GM12878 (cell line): ENCODE results near the gene TRHDE. TPM values are rescaled to one million over a fixed set of nuclear protein-coding genes. Genes with fewer than 3 reads are reported as not detected.

Experiments
- ATAC-seq: fragments of 200-7000 bp; cut with Tn5 transposase; 3 replicates; pipeline ENCODE4 v1.9.1; 2020; ENCODE audit warnings: mild to moderate bottlenecking, moderate library complexity
- BruUV-seq: library from RNA; stranded (reverse); fragments of 400-500 nt; replicated peaks from 2 replicates; lab custom pipeline; 2021; lab: Mats Ljungman, UMichigan
- CTCF ChIA-PET: fragments of 300-600 bp; sonication (Branson Sonifier 250); formaldehyde crosslinking; extraction: SDS; loops from one replicate; lab custom pipeline; 2021; ENCODE audit warnings: inconsistent platforms; lab: Yijun Ruan, JAX
- POLR2A ChIA-PET: fragments of 350-600 bp; formaldehyde crosslinking; extraction: SDS; loops from one replicate; lab custom pipeline; 2021; ENCODE audit warnings: inconsistent platforms; lab: Charles Lee
- RAD21 ChIA-PET: fragments of 300-600 bp; sonication (Branson Sonifier 250); formaldehyde crosslinking; loops from one replicate; lab custom pipeline; 2023; ENCODE audit warnings: antibody characterized with exemption; ENCODE audit not compliant: unreplicated experiment; lab: Charles Lee
- SMC1A ChIA-PET: fragments of 300-600 bp; sonication (Branson Sonifier 250); formaldehyde crosslinking; loops from one replicate; lab custom pipeline; 2023; ENCODE audit not compliant: unreplicated experiment, uncharacterized antibody; lab: Charles Lee
- DNase-seq: peaks from one replicate; pipeline ENCODE4 v3.0.0-alpha.2; 2011; ENCODE audit warnings: low read depth, low spot score
- FAIRE-seq: peaks from 3 replicates; lab custom pipeline; 2011; peaks lifted over from hg19 to GRCh38; lab: Jason Lieb, UNC
- H2AFZ ChIP-seq: 2 replicates; pipeline ENCODE4 v1.6.0; 2011; ENCODE audit warnings: low read depth, low read length, control low read depth; ENCODE audit not compliant: control insufficient read depth
- H3K27ac ChIP-seq: 2 replicates; pipeline ENCODE4 v1.5.1; 2011; ENCODE audit warnings: control low read depth; ENCODE audit not compliant: control insufficient read depth, insufficient read depth
- H3K27me3 ChIP-seq, 2 experiments: replicated peaks in 1 of 2; 2 replicates each; pipeline versions ENCODE4 v1.6.0 to v1.6.1; 2011; ENCODE audit warnings: low read length in 1 of 2; ENCODE audit not compliant: control insufficient read depth in 2 of 2, insufficient read depth in 2 of 2
- H3K36me3 ChIP-seq, 2 experiments: 2 replicates each; pipeline ENCODE4 v1.5.1; 2011; ENCODE audit warnings: low read length in 1 of 2; ENCODE audit not compliant: control insufficient read depth in 2 of 2, insufficient read depth in 2 of 2
- H3K4me1 ChIP-seq: 2 replicates; pipeline ENCODE4 v1.6.1; 2011; ENCODE audit warnings: mild to moderate bottlenecking, low read length, moderate library complexity, mixed read lengths; ENCODE audit not compliant: control insufficient read depth, insufficient read depth
- H3K4me2 ChIP-seq: 2 replicates; pipeline ENCODE4 v1.6.0; 2011; ENCODE audit warnings: control low read depth; ENCODE audit not compliant: control insufficient read depth, insufficient read depth
- H3K4me3 ChIP-seq: fragments of 200-600 bp; sonication (generic); 2 replicates; pipeline ENCODE4 v1.5.1; 2016
- H3K79me2 ChIP-seq: 2 replicates; pipeline ENCODE4 v1.6.0; 2011; ENCODE audit warnings: low read length; ENCODE audit not compliant: control insufficient read depth, insufficient read depth
- H3K9ac ChIP-seq: 2 replicates; pipeline ENCODE4 v1.8.0; 2011; ENCODE audit warnings: low read length, control low read depth, mixed read lengths; ENCODE audit not compliant: control insufficient read depth, insufficient read depth
- H3K9me3 ChIP-seq: replicated peaks from 3 replicates; pipeline ENCODE4 v1.5.1; 2011; ENCODE audit warnings: mild to moderate bottlenecking, low read length; ENCODE audit not compliant: control insufficient read depth, insufficient read depth
- H4K20me1 ChIP-seq: 2 replicates; pipeline ENCODE4 v1.6.0; 2011; ENCODE audit not compliant: control insufficient read depth, insufficient read depth
- CHD1 ChIP-seq: IDR thresholded peaks from 2 replicates; pipeline ENCODE4 v1.6.1; 2012; ENCODE audit warnings: low read depth, low read length, improper control_type of control experiment
- EZH2 ChIP-seq: IDR thresholded peaks from 2 replicates; pipeline ENCODE4 v1.6.1; 2012; ENCODE audit warnings: low read depth, mild to moderate bottlenecking, control low read depth, inconsistent platforms, low read length, borderline replicate concordance; ENCODE audit not compliant: control insufficient read depth
- FOXM1 ChIP-seq: IDR thresholded peaks from 2 replicates; pipeline ENCODE4 v1.6.1; 2012; ENCODE audit warnings: low read depth, mild to moderate bottlenecking, inconsistent platforms, low read length, moderate library complexity
- NFIC ChIP-seq: IDR thresholded peaks from 2 replicates; pipeline ENCODE4 v1.6.1; 2012; ENCODE audit warnings: low read depth, mild to moderate bottlenecking, inconsistent platforms, low read length, moderate library complexity
- PAX8 ChIP-seq: fragments of 450-650 bp; IDR thresholded peaks from 2 replicates; pipeline ENCODE4 v1.6.1; 2017; ENCODE audit warnings: mild to moderate bottlenecking, moderate library complexity
- POLR2AphosphoS5 ChIP-seq: IDR thresholded peaks from 2 replicates; pipeline ENCODE4 v1.6.1; 2011; ENCODE audit warnings: mild to moderate bottlenecking, low read length, inconsistent platforms
- RB1 ChIP-seq: fragments of 450-650 bp; formaldehyde crosslinking; IDR thresholded peaks from 2 replicates; pipeline ENCODE4 v1.6.1; 2017; ENCODE audit warnings: mild to moderate bottlenecking, borderline replicate concordance
- SMAD5 ChIP-seq: IDR thresholded peaks from 2 replicates; pipeline ENCODE4 v1.6.1; 2016; ENCODE audit warnings: antibody characterized with exemption, low read depth
- SP1 ChIP-seq: IDR thresholded peaks from one replicate; pipeline ENCODE4 v1.6.1; 2011; ENCODE audit warnings: low read depth, low read length
- SRF ChIP-seq, 2 experiments: IDR thresholded peaks; 2 replicates each; pipeline ENCODE4 v1.6.1; 2011; ENCODE audit warnings: low read depth in 2 of 2, low read length in 2 of 2, mild to moderate bottlenecking in 1 of 2, moderate library complexity in 1 of 2
- STAT3 ChIP-seq: IDR thresholded peaks from 2 replicates; pipeline ENCODE4 v1.6.1; 2011; ENCODE audit warnings: low read depth, low read length, improper control_type of control experiment
- ZNF217 ChIP-seq: fragments of 450-650 bp; IDR thresholded peaks from 2 replicates; pipeline ENCODE4 v1.6.1; 2017; ENCODE audit warnings: antibody characterized with exemption, mild to moderate bottlenecking
- ZNF24 ChIP-seq: fragments of 450-650 bp; IDR thresholded peaks from 2 replicates; pipeline ENCODE4 v1.6.1; 2017; ENCODE audit warnings: antibody characterized with exemption, mild to moderate bottlenecking
- ZNF622 ChIP-seq: fragments of 450-650 bp; IDR thresholded peaks from 2 replicates; pipeline ENCODE4 v1.6.1; 2017; ENCODE audit warnings: mild to moderate bottlenecking, inconsistent platforms
- WGBS: methylation state at CpG from one replicate; pipeline ENCODE4 v1.1.6; 2016; ENCODE audit warnings: low lambda C conversion rate; ENCODE audit not compliant: insufficient replicate concordance, insufficient coverage; ENCODE audit errors: missing lambda C conversion rate; 5-methylcytosine and 5-hydroxymethylcytosine counted together
- in situ Hi-C: fragments of 300-500 bp; cut with MboI; formaldehyde crosslinking; loops from 9 replicates; pipeline ENCODE4 v1.14.3; 2018; ENCODE audit warnings: mixed read lengths
- intact Hi-C: fragments of 100-400 bp; cut with micrococcal nuclease; formaldehyde crosslinking; loops from one replicate; pipeline ENCODE4 v1.14.2; 2022; ENCODE audit not compliant: unreplicated experiment
- polyA plus RNA-seq, 11 experiments: library from polyadenylated mRNA; depleted of rRNA in 4 of 11; unstranded in 6 of 11; stranded (reverse) in 5 of 11; fragments of >200 nt; fragmentation: Nextera tagmentation in 4 of 11; fragmentation: Illumina TruSeq in 1 of 11; extraction: Ambion mirVana in 4 of 11; extraction: Trizol in 1 of 11; gene quantifications; 1 replicate in 1 of 11; 2 replicates in 10 of 11; pipeline versions ENCODE4 v1.2.1 to v1.2.3, GENCODE V29; 2011 to 2016; ENCODE audit warnings: inconsistent platforms in 2 of 11, missing spikeins in 2 of 11, low read depth in 1 of 11
- total RNA-seq, 4 experiments: library from RNA; depleted of rRNA in 3 of 4; stranded (reverse); fragments of >200 nt in 3 of 4; fragmentation: Illumina TruSeq in 1 of 4; extraction: Trizol in 1 of 4; gene quantifications; 2 replicates each; pipeline versions ENCODE4 v1.2.1 to v1.2.3, GENCODE V29; 2013 to 2021
- TF ChIP-seq, protein P1 (sequence below): fragments of 450-650 bp; IDR thresholded peaks from 2 replicates; pipeline ENCODE4 v1.6.1; 2016; ENCODE audit warnings: mild to moderate bottlenecking
- TF ChIP-seq, protein P2 (sequence below): fragments of 450-650 bp; IDR thresholded peaks from 2 replicates; pipeline ENCODE4 v1.6.1; 2016; ENCODE audit warnings: mild to moderate bottlenecking, moderate library complexity, borderline replicate concordance
- TF ChIP-seq, protein P3 (sequence below): IDR thresholded peaks from 2 replicates; pipeline ENCODE4 v1.6.1; 2012; ENCODE audit warnings: low read depth, low read length, improper control_type of control experiment

The TRHDE gene
- total and polyA plus RNA-seq, 10 of the 15 experiments (the other 5 are each of a cell fraction or from before 2014, with no cell fraction given): not detected

DNA sequence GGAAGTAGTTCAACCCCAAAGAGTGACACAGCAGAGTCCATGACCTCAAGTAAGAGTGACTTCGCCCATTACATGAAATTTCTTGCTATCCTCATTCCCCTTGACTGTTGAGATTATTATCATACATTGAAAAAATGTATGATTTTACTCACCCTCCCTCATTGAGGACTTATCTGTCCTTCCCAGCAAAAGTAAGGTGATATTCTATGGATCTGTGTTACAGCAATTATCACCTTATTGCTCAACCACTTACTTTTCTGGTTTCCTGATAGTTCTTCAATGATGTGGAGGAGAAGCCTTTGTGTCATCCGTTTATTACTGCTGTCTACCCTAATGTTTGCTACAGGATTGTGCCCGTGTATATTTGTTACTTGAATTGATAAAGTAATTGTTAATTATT lies 306.2 kb downstream of the TRHDE start:
- BruUV-seq: no TSS peak
- CTCF ChIA-PET: no interaction called here
- Histone ChIP-seq H3K27ac (no peak overlapping the region), H2AFZ (no peak overlapping the region), H3K9ac (no peak overlapping the region), H3K27me3 (no peaks in the 10 kb centered on the region), H3K36me3 (no peaks in the 10 kb centered on the region), H3K4me2 (no peak overlapping the region), H3K4me3 (no peak overlapping the region), H3K9me3 (no peaks in the 10 kb centered on the region), H3K4me1 (no peaks in the 10 kb centered on the region), H3K79me2 (no peaks in the 10 kb centered on the region), H4K20me1 (no peaks in the 10 kb centered on the region)
- 0% methylated on average over 3 of the region's 3 CpGs for WGBS
- SMC1A ChIA-PET: no interaction called here
- intact Hi-C loops: no loop called here
- in situ Hi-C loops: no loop called here
- FAIRE-seq (no peak), DNase-seq (no peak), ATAC-seq (no peak)
- RAD21 ChIA-PET: no interaction called here
- POLR2A ChIA-PET: no interaction called here
- TF ChIP-seq, protein P1, sequence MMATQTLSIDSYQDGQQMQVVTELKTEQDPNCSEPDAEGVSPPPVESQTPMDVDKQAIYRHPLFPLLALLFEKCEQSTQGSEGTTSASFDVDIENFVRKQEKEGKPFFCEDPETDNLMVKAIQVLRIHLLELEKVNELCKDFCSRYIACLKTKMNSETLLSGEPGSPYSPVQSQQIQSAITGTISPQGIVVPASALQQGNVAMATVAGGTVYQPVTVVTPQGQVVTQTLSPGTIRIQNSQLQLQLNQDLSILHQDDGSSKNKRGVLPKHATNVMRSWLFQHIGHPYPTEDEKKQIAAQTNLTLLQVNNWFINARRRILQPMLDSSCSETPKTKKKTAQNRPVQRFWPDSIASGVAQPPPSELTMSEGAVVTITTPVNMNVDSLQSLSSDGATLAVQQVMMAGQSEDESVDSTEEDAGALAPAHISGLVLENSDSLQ: no peak
- TF ChIP-seq ZNF217 (no peak), SP1 (no peak), ZNF622 (no peak), NFIC (no peak), EZH2 (no peak), SRF (IDR thresholded peaks at IDR 0.05; ENCODE audit: low read depth in 2 of 2, low read length in 2 of 2) (no peak), FOXM1 (no peak), STAT3 (no peak), SMAD5 (no peak), POLR2AphosphoS5 (no peak), RB1 (no peak), CHD1 (no peak), ZNF24 (no peak), PAX8 (no peak)
- TF ChIP-seq, protein P2, sequence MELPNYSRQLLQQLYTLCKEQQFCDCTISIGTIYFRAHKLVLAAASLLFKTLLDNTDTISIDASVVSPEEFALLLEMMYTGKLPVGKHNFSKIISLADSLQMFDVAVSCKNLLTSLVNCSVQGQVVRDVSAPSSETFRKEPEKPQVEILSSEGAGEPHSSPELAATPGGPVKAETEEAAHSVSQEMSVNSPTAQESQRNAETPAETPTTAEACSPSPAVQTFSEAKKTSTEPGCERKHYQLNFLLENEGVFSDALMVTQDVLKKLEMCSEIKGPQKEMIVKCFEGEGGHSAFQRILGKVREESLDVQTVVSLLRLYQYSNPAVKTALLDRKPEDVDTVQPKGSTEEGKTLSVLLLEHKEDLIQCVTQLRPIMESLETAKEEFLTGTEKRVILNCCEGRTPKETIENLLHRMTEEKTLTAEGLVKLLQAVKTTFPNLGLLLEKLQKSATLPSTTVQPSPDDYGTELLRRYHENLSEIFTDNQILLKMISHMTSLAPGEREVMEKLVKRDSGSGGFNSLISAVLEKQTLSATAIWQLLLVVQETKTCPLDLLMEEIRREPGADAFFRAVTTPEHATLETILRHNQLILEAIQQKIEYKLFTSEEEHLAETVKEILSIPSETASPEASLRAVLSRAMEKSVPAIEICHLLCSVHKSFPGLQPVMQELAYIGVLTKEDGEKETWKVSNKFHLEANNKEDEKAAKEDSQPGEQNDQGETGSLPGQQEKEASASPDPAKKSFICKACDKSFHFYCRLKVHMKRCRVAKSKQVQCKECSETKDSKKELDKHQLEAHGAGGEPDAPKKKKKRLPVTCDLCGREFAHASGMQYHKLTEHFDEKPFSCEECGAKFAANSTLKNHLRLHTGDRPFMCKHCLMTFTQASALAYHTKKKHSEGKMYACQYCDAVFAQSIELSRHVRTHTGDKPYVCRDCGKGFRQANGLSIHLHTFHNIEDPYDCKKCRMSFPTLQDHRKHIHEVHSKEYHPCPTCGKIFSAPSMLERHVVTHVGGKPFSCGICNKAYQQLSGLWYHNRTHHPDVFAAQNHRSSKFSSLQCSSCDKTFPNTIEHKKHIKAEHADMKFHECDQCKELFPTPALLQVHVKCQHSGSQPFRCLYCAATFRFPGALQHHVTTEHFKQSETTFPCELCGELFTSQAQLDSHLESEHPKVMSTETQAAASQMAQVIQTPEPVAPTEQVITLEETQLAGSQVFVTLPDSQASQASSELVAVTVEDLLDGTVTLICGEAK: no peak
- TF ChIP-seq, protein P3, sequence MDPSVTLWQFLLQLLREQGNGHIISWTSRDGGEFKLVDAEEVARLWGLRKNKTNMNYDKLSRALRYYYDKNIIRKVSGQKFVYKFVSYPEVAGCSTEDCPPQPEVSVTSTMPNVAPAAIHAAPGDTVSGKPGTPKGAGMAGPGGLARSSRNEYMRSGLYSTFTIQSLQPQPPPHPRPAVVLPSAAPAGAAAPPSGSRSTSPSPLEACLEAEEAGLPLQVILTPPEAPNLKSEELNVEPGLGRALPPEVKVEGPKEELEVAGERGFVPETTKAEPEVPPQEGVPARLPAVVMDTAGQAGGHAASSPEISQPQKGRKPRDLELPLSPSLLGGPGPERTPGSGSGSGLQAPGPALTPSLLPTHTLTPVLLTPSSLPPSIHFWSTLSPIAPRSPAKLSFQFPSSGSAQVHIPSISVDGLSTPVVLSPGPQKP: no peak
